ENCODE results near the gene CHD9.

DNA sequence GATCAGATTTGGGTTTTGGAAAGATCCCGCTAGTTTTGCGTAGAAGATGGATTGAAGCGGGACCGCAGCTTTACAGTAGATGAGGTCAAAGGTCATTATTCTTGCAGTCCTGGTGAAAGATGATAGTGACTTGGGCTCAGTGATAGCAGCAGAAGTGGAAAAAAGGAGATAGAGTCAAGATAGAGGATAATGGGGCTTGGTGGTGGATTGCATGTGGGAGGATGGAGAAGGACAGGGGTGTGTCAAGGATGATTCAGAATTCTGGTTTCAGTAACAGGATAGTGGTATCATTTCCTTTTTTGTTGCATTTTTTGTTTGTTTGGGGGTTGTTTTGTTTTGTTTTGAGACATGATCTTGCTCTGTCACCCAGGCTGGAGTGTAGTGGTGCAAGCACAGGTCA, 30.7 kb upstream of the CHD9 start:
- TF ChIP-seq, protein P1, sequence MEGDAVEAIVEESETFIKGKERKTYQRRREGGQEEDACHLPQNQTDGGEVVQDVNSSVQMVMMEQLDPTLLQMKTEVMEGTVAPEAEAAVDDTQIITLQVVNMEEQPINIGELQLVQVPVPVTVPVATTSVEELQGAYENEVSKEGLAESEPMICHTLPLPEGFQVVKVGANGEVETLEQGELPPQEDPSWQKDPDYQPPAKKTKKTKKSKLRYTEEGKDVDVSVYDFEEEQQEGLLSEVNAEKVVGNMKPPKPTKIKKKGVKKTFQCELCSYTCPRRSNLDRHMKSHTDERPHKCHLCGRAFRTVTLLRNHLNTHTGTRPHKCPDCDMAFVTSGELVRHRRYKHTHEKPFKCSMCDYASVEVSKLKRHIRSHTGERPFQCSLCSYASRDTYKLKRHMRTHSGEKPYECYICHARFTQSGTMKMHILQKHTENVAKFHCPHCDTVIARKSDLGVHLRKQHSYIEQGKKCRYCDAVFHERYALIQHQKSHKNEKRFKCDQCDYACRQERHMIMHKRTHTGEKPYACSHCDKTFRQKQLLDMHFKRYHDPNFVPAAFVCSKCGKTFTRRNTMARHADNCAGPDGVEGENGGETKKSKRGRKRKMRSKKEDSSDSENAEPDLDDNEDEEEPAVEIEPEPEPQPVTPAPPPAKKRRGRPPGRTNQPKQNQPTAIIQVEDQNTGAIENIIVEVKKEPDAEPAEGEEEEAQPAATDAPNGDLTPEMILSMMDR (IDR thresholded peaks at IDR 0.05; ENCODE audit: low read length) = no peak
- no peak for TF ChIP-seq EZH2 (optimal IDR thresholded peaks at IDR 0.05; ENCODE audit: low read depth, low read length)

All from MM.1S (cell line).